Endometrium (tissue), 2 donors: ENCODE data around the gene PSMG4.

Experiments
- FAIRE-seq: peaks from 2 replicates; lab custom pipeline; 2012; peaks lifted over from hg19 to GRCh38; lab: Jason Lieb, UNC
- donor health status: control.
- donor health status: control.

Gene PSMG4

GRCh38 chr6:3276174-3277167, 17.7 kb downstream of the PSMG4 start:
- FAIRE-seq: no peak

GRCh38 chr6:3277251-3277650, 18.5 kb downstream of the PSMG4 start:
- FAIRE-seq: no peak

- no peak for FAIRE-seq
These were observed 19.2 kb downstream of the PSMG4 start for GRCh38 chr6:3277851-3278416.

- FAIRE-seq: no peak
These were observed 19.9 kb downstream of the PSMG4 start for GRCh38 chr6:3278691-3279090.

GRCh38 chr6:3280091-3280490, 21.3 kb downstream of the PSMG4 start:
- no peak for FAIRE-seq

GRCh38 chr6:3280866-3281465, 22.2 kb downstream of the PSMG4 start:
- FAIRE-seq: no peak

GRCh38 chr6:3281631-3282475, 23.1 kb downstream of the PSMG4 start:
- no peak for FAIRE-seq

- no peak for FAIRE-seq
These were observed 23.9 kb downstream of the PSMG4 start for GRCh38 chr6:3282476-3283236.

GRCh38 chr6:3283241-3283640, 24.5 kb downstream of the PSMG4 start:
- FAIRE-seq: no peak

GRCh38 chr6:3283641-3284435, 25.1 kb downstream of the PSMG4 start:
- no peak for FAIRE-seq

- FAIRE-seq: no peak
These were observed 25.7 kb downstream of the PSMG4 start for GRCh38 chr6:3284436-3284876.

GRCh38 chr6:3285049-3285639, 26.4 kb downstream of the PSMG4 start:
- no peak for FAIRE-seq

- FAIRE-seq: no peak
These were observed 27.0 kb downstream of the PSMG4 start for GRCh38 chr6:3285732-3286131.

- no peak for FAIRE-seq
These were observed 28.0 kb downstream of the PSMG4 start for GRCh38 chr6:3286641-3287171.

GRCh38 chr6:3287308-3287707, 28.6 kb downstream of the PSMG4 start:
- no peak for FAIRE-seq

- no peak for FAIRE-seq
These were observed 29.4 kb downstream of the PSMG4 start for GRCh38 chr6:3287976-3288707.

GRCh38 chr6:3288711-3289663, 30.2 kb downstream of the PSMG4 start:
- no peak for FAIRE-seq

- no peak for FAIRE-seq
These were observed 30.9 kb downstream of the PSMG4 start for GRCh38 chr6:3289664-3290055.
